Loucy (cell line): Measurements from ENCODE around the gene ACVR1.

ENCODE experiments used
- EZH2phosphoT487 ChIP-seq: fragments of 200-600 bp; IDR thresholded peaks from 2 replicates; pipeline ENCODE4 v1.6.1; 2018; ENCODE audit warnings: antibody characterized with exemption, mild to moderate bottlenecking, moderate library complexity, borderline replicate concordance
- TF ChIP-seq, protein P1 (sequence below): fragments of 200-600 bp; sonication (generic); conservative IDR thresholded peaks from 2 replicates; pipeline ENCODE4 v1.5.1; 2014; ENCODE audit warnings: mild to moderate bottlenecking, antibody characterized with exemption, low read length

DNA sequence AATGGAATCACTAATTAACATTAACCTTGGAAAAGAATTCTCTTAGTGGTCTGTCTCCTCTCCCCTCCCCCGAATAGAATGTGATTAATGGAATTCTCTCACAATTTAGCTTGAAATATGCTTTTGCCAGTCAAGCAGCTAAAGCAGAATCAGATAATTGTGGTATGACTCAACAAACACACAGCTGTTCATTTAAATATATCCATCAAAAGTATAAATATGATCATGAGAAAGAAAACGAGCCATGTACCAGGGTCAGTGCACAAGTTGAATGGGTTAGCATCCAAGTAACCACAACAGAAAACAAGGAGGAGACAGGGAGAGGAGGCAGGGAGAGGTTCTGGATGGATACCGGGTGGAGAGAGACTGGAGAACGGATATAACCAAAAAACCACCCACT, 66.9 kb downstream of the ACVR1 start:
- TF ChIP-seq, protein P1, sequence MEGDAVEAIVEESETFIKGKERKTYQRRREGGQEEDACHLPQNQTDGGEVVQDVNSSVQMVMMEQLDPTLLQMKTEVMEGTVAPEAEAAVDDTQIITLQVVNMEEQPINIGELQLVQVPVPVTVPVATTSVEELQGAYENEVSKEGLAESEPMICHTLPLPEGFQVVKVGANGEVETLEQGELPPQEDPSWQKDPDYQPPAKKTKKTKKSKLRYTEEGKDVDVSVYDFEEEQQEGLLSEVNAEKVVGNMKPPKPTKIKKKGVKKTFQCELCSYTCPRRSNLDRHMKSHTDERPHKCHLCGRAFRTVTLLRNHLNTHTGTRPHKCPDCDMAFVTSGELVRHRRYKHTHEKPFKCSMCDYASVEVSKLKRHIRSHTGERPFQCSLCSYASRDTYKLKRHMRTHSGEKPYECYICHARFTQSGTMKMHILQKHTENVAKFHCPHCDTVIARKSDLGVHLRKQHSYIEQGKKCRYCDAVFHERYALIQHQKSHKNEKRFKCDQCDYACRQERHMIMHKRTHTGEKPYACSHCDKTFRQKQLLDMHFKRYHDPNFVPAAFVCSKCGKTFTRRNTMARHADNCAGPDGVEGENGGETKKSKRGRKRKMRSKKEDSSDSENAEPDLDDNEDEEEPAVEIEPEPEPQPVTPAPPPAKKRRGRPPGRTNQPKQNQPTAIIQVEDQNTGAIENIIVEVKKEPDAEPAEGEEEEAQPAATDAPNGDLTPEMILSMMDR: no peak
- TF ChIP-seq EZH2phosphoT487: no peak
